ENCODE data around the gene TECRL.

Gene TECRL

GRCh38 chr4:64271601-64272081 lies 137.6 kb downstream of the TECRL start:
- H3K4me3 ChIP-seq (replicated peaks; ENCODE audit: low read depth, low read length) = no peak overlapping the region
- no peak for TF ChIP-seq CTCF (IDR thresholded peaks at IDR 0.05; ENCODE audit: low read length, missing control alignments)
- DNase-seq (ENCODE audit: low read depth) = no peak

GRCh38 chr4:64266669-64267068 lies 142.6 kb downstream of the TECRL start:
- H3K4me3 ChIP-seq (replicated peaks; ENCODE audit: low read depth, low read length) = no peak overlapping the region
- DNase-seq (ENCODE audit: low read depth) = no peak
- TF ChIP-seq CTCF (IDR thresholded peaks at IDR 0.05; ENCODE audit: low read length, missing control alignments) = no peak

- DNase-seq (ENCODE audit: low read depth) = no peak
- no peak for TF ChIP-seq CTCF (IDR thresholded peaks at IDR 0.05; ENCODE audit: low read length, missing control alignments)
- H3K4me3 ChIP-seq (replicated peaks; ENCODE audit: low read depth, low read length) = no peak overlapping the region
Observed at GRCh38 chr4:64266263-64266662, 143.0 kb downstream of the TECRL start.

- no peak for DNase-seq (ENCODE audit: low read depth)
- no peak overlapping the region for H3K4me3 ChIP-seq (replicated peaks; ENCODE audit: low read depth, low read length)
- no peak for TF ChIP-seq CTCF (IDR thresholded peaks at IDR 0.05; ENCODE audit: low read length, missing control alignments)
Observed at GRCh38 chr4:64251781-64252180, 157.5 kb downstream of the TECRL start.

- TF ChIP-seq CTCF (IDR thresholded peaks at IDR 0.05; ENCODE audit: low read length, missing control alignments) = no peak
- DNase-seq (ENCODE audit: low read depth) = no peak
- no peak overlapping the region for H3K4me3 ChIP-seq (replicated peaks; ENCODE audit: low read depth, low read length)
Observed at GRCh38 chr4:64250488-64250887, 158.8 kb downstream of the TECRL start.

GRCh38 chr4:64250061-64250460 lies 159.2 kb downstream of the TECRL start:
- H3K4me3 ChIP-seq (replicated peaks; ENCODE audit: low read depth, low read length) = no peak overlapping the region
- TF ChIP-seq CTCF (IDR thresholded peaks at IDR 0.05; ENCODE audit: low read length, missing control alignments) = no peak
- DNase-seq (ENCODE audit: low read depth) = no peak

- DNase-seq (ENCODE audit: low read depth) = no peak
- H3K4me3 ChIP-seq (replicated peaks; ENCODE audit: low read depth, low read length) = no peak overlapping the region
- no peak for TF ChIP-seq CTCF (IDR thresholded peaks at IDR 0.05; ENCODE audit: low read length, missing control alignments)
Observed at GRCh38 chr4:64248186-64248585, 161.1 kb downstream of the TECRL start.

Data from fibroblast of pulmonary artery (primary cell).